ENCODE results near the gene UBE2D2. TPM values are rescaled to one million over a fixed set of nuclear protein-coding genes. Genes with fewer than 3 reads are reported as not detected.
A peak's percentile ranks its signal among the peaks of the same experiment; 100 is the strongest.

Gene UBE2D2
- total RNA-seq, 2 donors from 2014 or later = 315 to 342 TPM

DNA sequence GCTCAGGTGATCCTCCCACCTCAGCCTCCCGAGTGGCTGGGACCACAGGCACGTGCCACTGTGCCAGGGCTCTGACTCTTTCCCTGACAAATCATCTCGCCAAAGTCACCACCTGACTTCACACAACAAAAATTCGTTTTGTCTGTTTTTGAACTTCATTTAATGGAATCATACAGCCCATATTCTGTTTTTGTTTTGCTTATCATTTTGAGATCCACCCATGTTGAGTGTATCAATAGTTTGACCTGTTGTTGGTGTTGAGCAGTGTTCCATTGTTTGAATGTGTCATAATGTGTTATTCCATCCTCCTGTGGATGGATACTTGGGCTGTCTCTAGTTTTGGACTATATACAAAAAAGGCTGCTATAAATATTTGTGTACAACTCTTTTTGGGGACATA is 6.9 kb upstream of the UBE2D2 start:
- Mint-ChIP-seq H3K36me3 (ENCODE audit: insufficient read depth in 2 of 2) (no peaks in the 10 kb centered on the region), H3K4me1 (ENCODE audit: low read depth) (peaks cover 6% of the 10 kb centered on the region), H3K27me3 (ENCODE audit: low read depth) (no peaks in the 10 kb centered on the region), H3K4me3 (no peak overlapping the region), H3K27ac (no peak overlapping the region), H3K9me3 (peaks cover 0 to 2% of the 10 kb centered on the region in 2 donors)
- ATAC-seq (replicated peaks in 1 of 2) (no peak), DNase-seq (no peak)

DNA sequence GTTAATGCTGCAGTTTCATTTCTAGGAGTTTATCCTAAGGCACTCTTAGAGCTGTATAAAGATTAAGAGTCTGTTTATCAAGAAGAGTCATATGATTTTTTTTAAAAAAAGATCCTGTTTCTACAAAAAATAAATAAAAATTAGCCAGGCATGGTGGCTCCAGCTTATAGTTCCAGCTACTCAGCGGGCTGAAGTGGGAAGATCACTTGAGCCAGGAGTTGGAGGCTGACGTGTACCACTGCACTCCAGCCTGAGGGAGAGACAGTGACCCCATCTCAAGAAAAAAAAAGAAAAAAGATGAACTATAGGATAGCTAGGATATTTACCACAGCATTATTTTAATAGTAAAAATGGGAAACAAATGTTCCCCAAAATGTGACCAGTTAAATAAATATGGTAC is 3.3 kb upstream of the UBE2D2 start:
- Mint-ChIP-seq H3K9me3 (no peaks in the 10 kb centered on the region), H3K27ac (no peak overlapping the region), H3K4me1 (ENCODE audit: low read depth) (peaks cover 11% of the 10 kb centered on the region), H3K36me3 (ENCODE audit: insufficient read depth in 2 of 2) (peaks cover 4 to 8% of the 10 kb centered on the region in 2 donors), H3K27me3 (ENCODE audit: low read depth) (no peaks in the 10 kb centered on the region), H3K4me3 (no peak overlapping the region)
- DNase-seq = no peak
- ATAC-seq (replicated peaks in 1 of 2) = no peak

DNA sequence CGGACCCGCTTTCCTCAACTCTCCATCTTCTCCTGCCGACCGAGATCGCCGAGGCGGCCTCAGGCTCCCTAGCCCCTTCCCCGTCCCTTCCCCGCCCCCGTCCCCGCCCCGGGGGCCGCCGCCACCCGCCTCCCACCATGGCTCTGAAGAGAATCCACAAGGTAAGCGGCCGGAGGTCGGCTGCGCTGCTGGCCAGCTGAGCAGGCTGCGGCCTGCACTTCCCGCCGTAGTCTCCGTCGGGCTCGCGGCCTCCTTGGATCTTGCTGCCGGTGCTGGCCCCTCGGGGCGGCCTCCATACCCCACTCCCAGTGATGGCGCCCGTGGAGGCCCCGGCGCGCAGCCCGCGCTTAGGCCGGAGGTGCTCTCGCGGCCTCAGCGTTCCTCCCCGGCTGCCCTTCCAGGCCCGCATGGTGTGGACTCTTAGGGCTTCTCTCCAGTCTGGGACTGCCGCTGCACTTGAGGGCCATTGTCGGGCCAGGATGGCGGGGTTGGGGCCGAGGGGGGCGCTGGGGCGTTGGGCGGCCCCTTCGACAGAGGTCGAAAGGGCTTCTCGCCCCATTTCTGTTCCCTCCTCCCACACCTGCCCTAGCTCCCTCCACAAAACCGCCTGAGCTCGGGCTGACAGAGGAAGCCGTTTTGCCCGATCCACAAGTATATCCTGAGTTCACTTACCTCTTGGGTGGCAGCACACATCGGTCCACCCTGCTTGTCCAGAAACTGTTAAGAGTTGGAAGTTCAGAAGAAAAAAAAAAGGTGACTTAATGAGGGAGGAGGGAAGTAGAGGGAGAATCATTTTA is 714 bp downstream of the UBE2D2 start:
- Mint-ChIP-seq H3K4me1 (ENCODE audit: low read depth) (peaks cover 52% of the 10 kb centered on the region), H3K27me3 (ENCODE audit: low read depth) (no peaks in the 10 kb centered on the region), H3K27ac (peak overlapping the region; percentile 93), H3K9me3 (no peaks in the 10 kb centered on the region), H3K4me3 (peak overlapping the region; percentile 97 to 99), H3K36me3 (ENCODE audit: insufficient read depth in 2 of 2) (peaks cover 6 to 15% of the 10 kb centered on the region in 2 donors)
- DNase-seq (peak; percentile 51 to 58), ATAC-seq (replicated peaks in 1 of 2) (peak; percentile 30 to 33)

DNA sequence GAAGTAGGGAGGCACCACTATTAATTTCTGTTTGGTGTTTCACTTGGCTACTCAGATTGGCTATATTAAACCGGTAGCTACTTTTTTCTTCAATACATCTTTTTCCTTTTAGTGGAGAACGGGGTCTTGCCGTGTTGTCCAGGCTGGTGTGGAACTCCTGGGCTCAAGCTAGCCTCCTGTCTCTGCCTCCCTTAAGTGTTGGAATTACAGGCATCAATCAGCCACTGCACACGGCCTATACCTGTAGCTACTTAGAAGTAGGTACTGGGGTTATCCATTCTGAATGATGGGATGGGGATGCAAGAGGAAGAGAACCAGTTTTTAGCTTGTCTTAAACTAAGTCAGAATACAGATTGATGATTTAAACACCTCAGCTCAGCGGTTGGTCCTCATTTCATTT is 1.7 kb downstream of the UBE2D2 start:
- peak overlapping the region; percentile 93 for H3K27ac Mint-ChIP-seq
- peaks cover 61% of the 10 kb centered on the region for H3K4me1 Mint-ChIP-seq (ENCODE audit: low read depth)
- peak overlapping the region; percentile 97 to 99 for H3K4me3 Mint-ChIP-seq
- no peak for ATAC-seq (replicated peaks in 1 of 2)
- no peaks in the 10 kb centered on the region for H3K9me3 Mint-ChIP-seq
- no peaks in the 10 kb centered on the region for H3K27me3 Mint-ChIP-seq (ENCODE audit: low read depth)
- H3K36me3 Mint-ChIP-seq (ENCODE audit: insufficient read depth in 2 of 2) = peaks cover 7 to 19% of the 10 kb centered on the region in 2 donors
- DNase-seq = no peak

DNA sequence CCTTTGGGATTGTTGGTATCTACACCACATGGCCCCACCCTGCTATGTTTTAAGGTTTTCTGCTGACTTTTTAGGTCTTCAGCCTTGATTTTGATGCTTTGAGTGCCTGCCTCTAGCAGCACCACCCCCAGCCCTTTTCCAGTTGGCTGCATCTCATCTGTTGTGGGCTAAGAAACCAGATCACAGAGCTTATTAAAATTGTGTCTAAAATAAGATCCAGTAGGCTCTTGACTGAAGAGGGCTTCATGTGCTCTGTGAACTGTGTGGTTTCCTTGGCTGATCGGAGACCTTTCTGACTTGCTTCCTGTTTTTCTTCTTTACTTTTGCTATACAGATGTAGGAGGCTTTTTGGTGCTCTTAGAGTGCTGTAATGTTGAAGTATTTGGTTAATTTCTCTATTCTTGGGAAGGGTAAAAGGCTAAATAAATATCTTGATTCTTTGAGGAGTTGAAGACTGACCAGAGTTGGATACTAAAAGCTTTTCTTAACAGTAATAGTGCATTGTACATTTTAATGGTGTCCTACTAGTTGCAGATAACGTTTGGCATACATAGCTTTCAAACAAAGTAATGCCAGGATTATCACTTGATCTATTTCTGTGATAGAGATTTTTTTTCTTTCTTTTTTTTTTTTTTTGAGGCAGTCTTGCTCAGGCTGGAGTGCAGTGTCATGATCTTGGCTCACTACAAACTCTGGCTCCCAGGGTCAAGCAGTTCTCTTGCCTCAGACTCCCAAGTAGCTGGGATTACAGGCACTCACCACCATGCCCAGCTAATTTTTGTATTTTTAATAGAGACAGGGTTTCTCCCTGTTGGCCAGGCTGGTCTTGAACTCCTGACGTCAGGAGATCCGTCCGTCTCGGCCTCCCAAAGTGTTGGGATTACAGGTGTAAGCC is 4.5 kb downstream of the UBE2D2 start:
- Mint-ChIP-seq H3K4me1 (ENCODE audit: low read depth) (peaks cover 84% of the 10 kb centered on the region), H3K27ac (peak overlapping the region; percentile 99), H3K36me3 (ENCODE audit: insufficient read depth in 2 of 2) (peaks cover 7 to 25% of the 10 kb centered on the region in 2 donors), H3K27me3 (ENCODE audit: low read depth) (no peaks in the 10 kb centered on the region), H3K4me3 (peak overlapping the region; percentile 97 to 99), H3K9me3 (no peaks in the 10 kb centered on the region)
- no peak for ATAC-seq (replicated peaks in 1 of 2)
- DNase-seq = peak; percentile 16 to 33

DNA sequence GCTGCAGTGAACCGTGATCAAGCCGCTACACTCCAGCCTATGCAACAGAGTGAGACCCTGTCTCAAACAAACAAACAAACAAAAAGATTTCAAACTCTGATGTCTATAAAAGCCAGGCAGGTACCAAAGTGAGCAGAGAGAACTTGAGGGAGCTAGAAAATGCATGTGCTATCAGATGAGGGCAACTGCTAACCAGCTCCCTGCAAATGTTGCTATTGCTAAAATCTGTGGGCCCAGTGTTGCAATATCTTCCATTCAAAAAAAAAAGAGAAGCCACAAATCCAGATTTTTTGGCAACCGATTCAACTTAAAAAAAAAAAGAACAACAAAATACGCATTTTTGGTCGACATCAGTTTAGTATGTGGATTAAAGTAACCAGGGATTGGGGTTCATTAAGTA is 5.5 kb downstream of the UBE2D2 start:
- Mint-ChIP-seq H3K9me3 (no peaks in the 10 kb centered on the region), H3K36me3 (ENCODE audit: insufficient read depth in 2 of 2) (peaks cover 7 to 21% of the 10 kb centered on the region in 2 donors)
- no peak for DNase-seq

DNA sequence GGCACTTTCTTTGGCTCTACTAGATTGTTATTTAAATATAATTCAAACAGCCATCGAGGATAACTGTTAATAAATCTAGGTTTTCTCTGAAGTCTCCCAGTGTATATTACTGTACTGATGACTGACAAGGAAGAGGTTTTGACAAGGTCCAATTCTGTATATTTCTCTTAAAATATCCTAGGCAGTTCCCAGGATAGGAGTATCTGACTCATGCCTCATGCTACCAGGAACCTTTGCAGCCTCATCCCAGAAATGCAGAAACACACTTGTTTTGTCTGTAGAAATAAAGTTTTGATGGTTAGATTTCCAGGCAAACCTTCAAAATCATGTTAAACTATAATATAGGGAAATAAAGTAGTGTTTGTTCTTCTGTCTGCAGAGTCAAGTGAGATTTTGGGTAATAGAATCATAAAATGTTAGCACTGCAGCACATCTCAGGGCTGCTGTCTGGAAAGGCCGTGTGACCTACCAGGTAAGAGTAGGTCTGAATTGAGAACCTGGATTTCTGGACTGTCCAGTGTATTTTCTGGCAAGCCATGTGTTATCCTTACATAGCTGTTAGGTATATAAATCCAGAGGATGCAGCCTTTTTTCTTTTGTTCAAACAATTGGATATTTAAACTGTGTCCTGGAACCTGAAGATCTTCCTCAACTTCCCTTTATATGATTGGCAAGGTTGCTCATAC is 8.3 kb downstream of the UBE2D2 start:
- peak overlapping the region; percentile 82 for H3K27ac Mint-ChIP-seq
- H3K36me3 Mint-ChIP-seq (ENCODE audit: insufficient read depth in 2 of 2) = peaks cover 1 to 22% of the 10 kb centered on the region in 2 donors
- H3K4me3 Mint-ChIP-seq = peak overlapping the region; percentile 53 to 55
- no peak for ATAC-seq (replicated peaks in 1 of 2)
- DNase-seq = no peak
- H3K4me1 Mint-ChIP-seq (ENCODE audit: low read depth) = peaks cover 88% of the 10 kb centered on the region
- no peaks in the 10 kb centered on the region for H3K27me3 Mint-ChIP-seq (ENCODE audit: low read depth)
- H3K9me3 Mint-ChIP-seq = no peaks in the 10 kb centered on the region

More for the DNA sequence above, 5.5 kb downstream of the UBE2D2 start:
- H3K27ac Mint-ChIP-seq = peak overlapping the region; percentile 76
- peaks cover 89% of the 10 kb centered on the region for H3K4me1 Mint-ChIP-seq (ENCODE audit: low read depth)
- ATAC-seq (replicated peaks in 1 of 2) = no peak
- no peaks in the 10 kb centered on the region for H3K27me3 Mint-ChIP-seq (ENCODE audit: low read depth)
- peak overlapping the region; percentile 59 to 99 for H3K4me3 Mint-ChIP-seq

DNA sequence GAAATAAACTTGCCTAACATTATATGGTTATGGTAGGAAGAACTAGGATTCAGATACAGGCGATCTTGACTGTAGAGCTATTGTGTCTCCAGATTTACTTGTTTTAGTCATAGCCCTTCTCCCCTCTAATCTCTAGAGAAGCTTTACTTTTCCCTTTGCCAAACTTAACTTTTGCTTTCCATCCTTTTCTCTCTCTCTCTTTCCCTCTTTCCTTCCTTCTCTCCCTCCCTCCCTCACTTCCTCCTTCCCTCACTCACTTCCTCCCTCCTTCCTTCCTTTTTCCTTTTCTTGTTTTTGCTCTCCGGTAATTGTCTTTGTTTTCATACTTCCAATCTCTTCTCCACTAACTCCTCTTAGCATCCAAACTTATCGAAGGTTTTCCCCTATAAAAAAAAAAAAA is 10.4 kb downstream of the UBE2D2 start:
- Mint-ChIP-seq H3K4me1 (ENCODE audit: low read depth) (peaks cover 88% of the 10 kb centered on the region), H3K36me3 (ENCODE audit: insufficient read depth in 2 of 2) (peaks cover 1 to 16% of the 10 kb centered on the region in 2 donors), H3K4me3 (peak overlapping the region in 1 of 2 donors; percentile 13), H3K27me3 (ENCODE audit: low read depth) (no peaks in the 10 kb centered on the region), H3K9me3 (no peaks in the 10 kb centered on the region), H3K27ac (peak overlapping the region; percentile 88)
- ATAC-seq (replicated peaks in 1 of 2) (no peak), DNase-seq (no peak)

DNA sequence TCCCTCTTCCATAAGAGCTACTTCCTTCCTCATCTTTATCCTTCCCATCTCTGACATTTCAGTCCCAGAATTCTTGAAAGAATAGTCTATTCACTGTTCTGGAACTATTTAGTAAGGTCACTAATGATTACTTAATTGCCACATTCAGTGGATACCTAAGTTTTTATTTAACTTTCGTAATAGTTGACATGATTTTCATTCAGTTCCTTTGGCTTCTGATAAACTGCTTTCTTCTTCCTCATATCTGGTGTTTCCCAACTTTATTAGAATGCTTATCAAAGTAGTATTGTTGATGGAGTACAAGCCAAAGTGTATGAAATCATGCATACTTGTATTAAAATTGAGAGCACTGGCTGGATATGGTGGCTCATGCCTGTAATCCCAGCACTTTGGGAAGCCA is 10.8 kb downstream of the UBE2D2 start:
- no peak for ATAC-seq (replicated peaks in 1 of 2)
- Mint-ChIP-seq H3K27ac (peak overlapping the region; percentile 88), H3K36me3 (ENCODE audit: insufficient read depth in 2 of 2) (peaks cover 1 to 18% of the 10 kb centered on the region in 2 donors), H3K4me1 (ENCODE audit: low read depth) (peaks cover 88% of the 10 kb centered on the region), H3K4me3 (peak overlapping the region; percentile 3 to 13), H3K27me3 (ENCODE audit: low read depth) (no peaks in the 10 kb centered on the region), H3K9me3 (no peaks in the 10 kb centered on the region)
- no peak for DNase-seq

DNA sequence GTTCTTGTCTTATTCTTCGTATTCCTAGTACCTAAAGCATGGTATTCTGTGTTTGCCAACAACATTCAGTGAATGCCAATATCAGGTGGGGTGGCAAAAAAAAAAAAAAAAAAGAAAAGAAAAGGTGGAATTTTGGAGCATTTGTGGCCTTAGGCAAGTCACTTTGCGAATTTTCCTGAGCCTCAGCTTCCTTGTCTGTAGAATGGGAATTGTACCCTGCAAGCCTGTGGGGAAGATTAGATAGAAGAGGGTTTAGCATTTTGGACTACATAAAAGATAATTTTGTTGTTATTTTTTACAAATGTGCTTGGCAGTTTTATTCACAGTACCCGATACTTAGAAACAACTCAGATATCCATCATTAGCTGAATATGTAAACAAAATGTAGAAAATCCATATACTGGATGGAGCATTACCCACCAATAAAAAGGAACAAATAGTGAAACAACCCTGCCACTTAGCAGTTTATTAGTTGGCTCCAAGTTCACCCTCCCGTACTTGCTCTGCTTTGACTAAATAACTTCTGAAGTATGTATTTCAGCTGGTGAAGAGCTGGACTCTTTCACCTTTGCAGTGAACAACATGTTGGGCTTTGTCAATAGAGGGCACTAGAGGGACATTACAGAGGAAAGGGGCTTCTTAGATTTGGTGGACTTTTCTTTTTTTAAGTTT is 13.6 kb downstream of the UBE2D2 start:
- ATAC-seq (replicated peaks in 1 of 2) = peak; percentile 24 to 44
- DNase-seq = peak; percentile 23 to 30
- peaks cover 0 to 10% of the 10 kb centered on the region in 2 donors for H3K36me3 Mint-ChIP-seq (ENCODE audit: insufficient read depth in 2 of 2)
- no peaks in the 10 kb centered on the region for H3K9me3 Mint-ChIP-seq
- H3K27ac Mint-ChIP-seq = peak overlapping the region; percentile 75
- H3K27me3 Mint-ChIP-seq (ENCODE audit: low read depth) = no peaks in the 10 kb centered on the region
- H3K4me3 Mint-ChIP-seq = peak overlapping the region; percentile 1 to 58
- H3K4me1 Mint-ChIP-seq (ENCODE audit: low read depth) = peaks cover 79% of the 10 kb centered on the region

DNA sequence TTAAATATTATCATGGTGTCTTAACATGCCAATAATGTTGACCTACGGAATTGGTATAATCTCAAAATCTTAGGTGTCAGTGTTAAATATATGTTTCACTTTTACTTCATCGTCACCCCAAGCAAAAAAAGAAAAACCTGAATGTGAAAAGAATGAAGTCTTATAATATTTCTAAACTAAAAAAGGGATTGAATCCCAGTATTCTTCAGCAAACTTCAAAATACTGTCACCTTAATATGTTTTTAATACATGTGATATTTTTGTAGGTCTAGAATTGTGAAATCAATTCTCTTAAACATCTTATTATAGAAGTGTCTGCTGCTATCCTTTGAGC is 14.1 kb downstream of the UBE2D2 start:
- Mint-ChIP-seq H3K4me3 (peak overlapping the region; percentile 58 to 75), H3K36me3 (ENCODE audit: insufficient read depth in 2 of 2) (peaks cover 0 to 9% of the 10 kb centered on the region in 2 donors), H3K27ac (peak overlapping the region; percentile 75), H3K4me1 (ENCODE audit: low read depth) (peaks cover 73% of the 10 kb centered on the region), H3K9me3 (no peaks in the 10 kb centered on the region), H3K27me3 (ENCODE audit: low read depth) (no peaks in the 10 kb centered on the region)
- no peak for ATAC-seq (replicated peaks in 1 of 2)
- DNase-seq = no peak

DNA sequence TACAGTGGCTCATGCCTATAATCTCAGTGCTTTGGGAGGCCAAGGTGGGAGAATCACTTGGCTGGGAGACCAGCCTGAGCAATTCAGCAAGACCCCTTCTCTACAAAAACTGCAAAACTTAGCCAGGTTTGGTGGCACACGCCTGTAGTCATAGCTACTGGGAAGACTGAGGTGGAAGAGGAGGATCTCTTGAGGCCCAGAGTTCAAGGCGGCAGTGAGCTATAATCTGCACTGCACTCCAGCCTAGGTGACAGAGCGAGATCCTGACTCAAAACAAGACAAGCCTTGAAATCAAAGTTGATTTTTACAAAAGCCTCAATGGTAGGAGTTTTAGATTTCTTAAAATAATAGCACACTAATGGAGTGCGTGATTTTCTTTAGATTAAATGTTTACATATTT is 14.6 kb downstream of the UBE2D2 start:
- Mint-ChIP-seq H3K4me1 (ENCODE audit: low read depth) (peaks cover 73% of the 10 kb centered on the region), H3K9me3 (no peaks in the 10 kb centered on the region), H3K27me3 (ENCODE audit: low read depth) (no peaks in the 10 kb centered on the region), H3K4me3 (peak overlapping the region; percentile 58 to 75), H3K27ac (peak overlapping the region; percentile 45), H3K36me3 (ENCODE audit: insufficient read depth in 2 of 2) (peaks cover 0 to 9% of the 10 kb centered on the region in 2 donors)
- peak; percentile 40 to 52 for DNase-seq
- peak; percentile 74 to 80 for ATAC-seq (replicated peaks in 1 of 2)
